ENCODE data around the gene SF3B3.
"Not testable (repeated sequence)": the region's sequence is repeated elsewhere in the genome, so short reads cannot be mapped to it uniquely, and the experiment has no call there.

SF3B3 gene

DNA sequence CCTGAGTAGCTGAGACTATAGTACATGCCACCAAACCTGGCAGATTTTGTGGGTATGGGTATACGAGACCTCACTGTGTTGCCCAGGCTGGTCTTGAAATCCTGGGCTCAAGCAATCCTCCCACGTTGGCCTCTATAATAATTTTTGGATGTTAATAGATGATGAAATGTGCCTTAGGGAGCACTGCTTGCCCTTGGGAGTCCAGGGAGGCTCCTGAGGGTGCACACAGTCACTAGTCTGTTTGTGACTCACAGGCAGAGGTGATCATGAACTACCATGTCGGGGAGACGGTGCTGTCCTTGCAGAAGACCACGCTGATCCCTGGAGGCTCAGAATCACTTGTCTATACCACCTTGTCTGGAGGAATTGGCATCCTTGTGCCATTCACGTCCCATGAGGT, 46.1 kb downstream of the SF3B3 start:
- DNase-seq: no peak

DNA sequence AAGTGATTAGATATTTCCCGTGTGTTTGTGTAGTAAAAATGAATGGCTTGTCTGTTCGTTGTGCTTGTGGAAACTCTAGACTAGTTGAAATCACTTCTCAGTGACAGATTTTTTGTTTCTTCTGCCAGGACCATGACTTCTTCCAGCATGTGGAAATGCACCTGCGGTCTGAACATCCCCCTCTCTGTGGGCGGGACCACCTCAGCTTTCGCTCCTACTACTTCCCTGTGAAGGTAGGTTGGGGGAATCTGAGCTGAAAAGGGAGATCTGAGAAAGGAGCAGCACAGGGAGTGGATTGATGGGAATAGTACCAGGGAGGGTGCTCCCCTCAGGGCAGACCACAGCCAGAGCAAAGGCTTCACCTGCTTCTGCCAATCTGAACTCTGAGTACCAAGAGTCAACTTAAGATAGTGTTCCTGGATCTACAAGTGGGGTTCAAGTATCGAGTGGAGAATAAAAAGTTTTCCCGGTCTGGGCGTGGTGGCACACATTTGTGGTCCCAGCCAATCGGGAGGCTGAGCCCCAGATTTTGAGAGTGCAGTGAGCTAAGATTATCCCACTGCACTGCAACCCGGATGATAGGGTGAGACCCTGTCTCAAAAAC, 47.5 kb downstream of the SF3B3 start:
- DNase-seq: no peak

DNA sequence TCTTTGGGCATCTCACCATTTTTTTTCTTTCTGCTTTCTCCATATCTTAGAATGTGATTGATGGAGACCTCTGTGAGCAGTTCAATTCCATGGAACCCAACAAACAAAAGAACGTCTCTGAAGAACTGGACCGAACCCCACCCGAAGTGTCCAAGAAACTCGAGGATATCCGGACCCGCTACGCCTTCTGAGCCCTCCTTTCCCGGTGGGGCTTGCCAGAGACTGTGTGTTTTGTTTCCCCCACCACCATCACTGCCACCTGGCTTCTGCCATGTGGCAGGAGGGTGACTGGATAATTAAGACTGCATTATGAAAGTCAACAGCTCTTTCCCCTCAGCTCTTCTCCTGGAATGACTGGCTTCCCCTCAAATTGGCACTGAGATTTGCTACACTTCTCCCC, 48.0 kb downstream of the SF3B3 start:
- no peak for DNase-seq

DNA sequence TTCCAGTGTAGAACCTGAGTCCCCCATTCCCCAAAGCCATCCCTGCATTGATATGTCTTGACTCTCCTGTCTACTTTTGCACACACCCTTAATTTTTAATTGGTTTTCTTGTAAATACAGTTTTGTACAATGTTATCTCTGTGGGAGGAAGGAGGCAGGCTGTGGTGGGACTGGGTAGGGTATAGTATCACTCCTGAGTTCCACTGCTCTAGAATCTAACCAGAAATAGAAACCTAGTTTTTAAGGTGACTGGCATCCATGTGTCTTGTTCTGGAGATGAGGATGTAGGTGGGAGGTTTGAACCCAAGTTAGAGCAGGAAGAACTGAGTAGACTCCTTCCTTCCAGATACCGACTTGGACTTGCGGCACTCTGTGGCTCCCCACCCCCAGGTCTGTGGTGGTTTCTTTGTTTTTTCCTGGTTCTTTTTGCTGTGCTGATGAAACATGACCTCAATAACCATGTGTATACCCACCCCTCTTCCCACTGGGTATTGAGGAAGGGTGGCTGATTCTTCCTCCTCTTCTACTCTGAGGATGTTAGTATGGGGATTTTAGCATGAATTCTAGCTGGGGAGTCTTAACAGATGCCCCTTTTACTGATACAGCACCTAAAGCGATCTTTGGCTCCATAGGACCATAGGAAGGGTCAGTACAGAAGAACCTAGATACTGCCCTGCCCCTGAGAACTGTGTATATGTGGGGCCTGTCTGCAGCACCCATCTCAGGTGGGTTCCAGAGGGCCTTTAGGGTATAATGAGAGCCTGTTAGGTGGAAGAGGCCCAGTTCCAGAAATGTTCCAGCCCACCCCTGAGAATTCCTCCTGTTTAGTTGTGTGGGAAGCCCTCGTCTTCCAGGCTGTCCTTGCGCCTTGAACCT, 48.7 kb downstream of the SF3B3 start:
- no peak for DNase-seq

DNA sequence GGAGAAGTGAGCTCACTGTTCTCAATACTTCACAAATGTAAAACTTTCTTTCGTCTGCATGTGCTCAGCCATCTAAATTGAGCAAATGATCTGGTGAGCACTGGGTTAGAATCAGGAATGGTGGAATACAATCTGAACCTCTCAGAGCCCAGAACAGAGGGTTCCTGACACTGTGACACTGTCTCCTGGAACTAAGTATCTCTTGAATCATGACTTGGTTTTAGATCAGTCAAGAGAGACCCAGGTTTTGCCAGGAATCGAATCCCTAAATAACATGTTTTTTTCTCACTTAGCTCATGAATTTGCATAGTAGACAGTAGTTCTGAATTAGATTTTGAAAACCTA, 49.3 kb downstream of the SF3B3 start:
- DNase-seq: no peak

DNA sequence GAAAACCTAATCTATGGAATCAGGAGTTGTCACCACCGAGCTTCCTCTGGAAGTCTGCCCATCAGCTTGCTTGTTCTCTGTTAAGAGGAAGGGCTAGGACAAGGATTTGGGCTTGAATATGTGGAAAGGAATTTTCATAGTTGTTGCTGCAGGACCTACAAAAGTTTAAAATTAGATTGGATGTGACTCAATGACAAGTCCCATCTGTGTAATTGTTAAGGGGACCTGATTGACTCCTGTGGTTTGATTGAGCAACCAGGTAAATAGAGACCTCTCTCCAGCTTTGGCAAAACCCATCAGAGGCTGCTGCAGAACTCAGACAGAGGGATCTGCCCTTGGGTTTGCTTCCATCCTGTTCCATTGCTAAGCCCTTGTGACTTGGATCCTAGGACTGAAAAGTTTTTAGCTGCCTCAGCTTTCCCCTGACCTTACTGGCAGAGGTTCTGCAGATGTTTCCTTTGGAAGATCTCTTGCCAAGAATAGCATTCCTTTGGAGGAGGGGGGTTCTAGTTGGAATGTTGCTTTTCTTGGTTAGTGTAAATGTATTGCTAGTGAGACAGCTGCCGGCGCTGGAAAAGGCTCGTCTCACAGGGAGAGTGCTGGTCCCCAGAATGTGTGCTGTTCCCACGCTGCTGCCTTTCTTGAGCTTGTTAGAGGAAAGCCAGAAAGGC, 50.0 kb downstream of the SF3B3 start:
- no peak for DNase-seq

DNA sequence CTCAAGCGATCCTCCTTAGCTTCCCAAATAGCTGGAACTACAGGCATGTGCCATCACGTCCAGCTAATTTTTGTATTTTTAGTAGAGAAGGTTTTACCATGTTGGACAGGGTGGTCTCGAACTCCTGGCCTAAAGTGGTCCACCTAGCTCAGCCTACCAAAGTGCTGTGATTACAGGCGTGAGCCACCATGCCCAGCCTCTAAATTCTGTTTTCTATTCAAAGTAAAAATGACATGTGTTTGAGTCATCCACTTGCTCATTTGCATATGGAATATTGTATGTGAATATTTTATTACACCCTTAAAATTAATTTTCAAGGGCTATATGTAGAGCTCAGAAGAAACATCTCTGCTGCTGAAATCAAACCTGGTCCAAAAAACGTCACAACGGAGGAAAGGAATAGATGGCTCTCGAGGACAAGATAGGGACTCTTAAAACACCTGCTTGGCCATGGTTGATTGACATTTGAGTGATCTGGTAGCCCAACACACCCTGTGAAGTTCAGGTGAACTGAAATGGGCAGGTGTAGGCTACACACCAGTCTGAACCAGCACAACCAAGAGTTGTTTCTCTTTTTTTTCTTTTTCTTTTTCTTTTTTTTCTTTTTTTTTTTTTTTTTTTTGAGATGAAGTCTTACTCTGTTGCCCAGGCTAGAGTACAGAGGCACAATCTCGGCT, 51.1 kb downstream of the SF3B3 start:
- no peak for DNase-seq

DNA sequence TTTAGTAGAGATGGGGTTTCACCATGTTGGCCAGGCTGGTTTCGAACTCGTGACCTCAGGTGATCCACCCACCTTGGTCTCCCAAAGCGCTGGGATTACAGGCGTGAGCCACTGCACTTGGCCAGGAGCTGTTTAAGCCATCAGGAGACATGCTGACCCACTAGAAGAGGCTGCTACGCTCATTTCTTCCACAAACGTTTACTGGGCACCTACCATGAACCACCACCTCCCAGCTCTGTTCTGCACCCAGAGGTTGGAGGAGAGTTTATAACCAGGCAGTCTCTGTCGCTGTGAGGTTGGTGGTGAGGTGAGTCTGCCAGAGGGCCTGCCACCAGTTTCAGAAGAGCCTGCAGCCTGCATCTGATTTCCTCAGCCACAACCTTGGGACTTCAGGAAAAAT, 51.8 kb downstream of the SF3B3 start:
- no peak for DNase-seq

DNA sequence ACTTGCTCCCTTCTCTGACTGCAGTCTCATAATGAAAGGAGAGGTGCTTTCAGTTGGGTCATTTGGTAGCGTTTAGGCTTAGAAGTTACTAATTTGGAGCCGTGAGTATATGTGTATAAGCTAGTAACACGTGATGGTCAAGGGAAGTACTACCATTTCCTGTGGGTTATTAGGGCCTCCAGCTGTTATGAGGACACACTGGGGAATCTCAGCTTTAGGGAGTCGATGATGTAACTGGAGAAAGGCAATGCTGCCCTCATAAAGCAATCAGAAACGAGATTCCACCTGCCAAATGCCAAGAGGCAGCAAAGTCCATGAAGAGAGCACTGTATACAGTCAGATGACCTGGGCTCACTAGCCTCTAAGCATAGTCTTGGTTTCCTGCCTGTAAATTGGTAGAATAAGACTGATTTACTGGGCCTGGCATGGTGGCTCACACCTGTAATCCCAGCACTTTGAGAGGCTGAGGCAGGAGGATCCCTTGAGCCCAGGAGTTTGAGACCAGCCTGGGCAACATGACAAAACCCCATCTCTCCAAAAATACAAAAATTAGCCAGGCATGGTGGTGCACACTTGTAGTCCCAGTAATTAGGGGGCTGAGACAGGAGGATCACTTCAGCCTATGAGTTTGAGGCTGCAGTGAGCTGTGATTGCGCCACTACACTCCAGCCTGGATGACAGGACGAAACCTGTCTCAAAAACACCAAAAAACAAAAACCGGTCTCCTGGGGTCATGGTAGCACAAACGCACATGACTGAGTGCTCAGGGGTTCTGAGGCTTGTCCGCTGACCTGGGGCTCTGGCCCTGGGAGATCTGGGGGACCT, 53.0 kb downstream of the SF3B3 start:
- no peak for DNase-seq

DNA sequence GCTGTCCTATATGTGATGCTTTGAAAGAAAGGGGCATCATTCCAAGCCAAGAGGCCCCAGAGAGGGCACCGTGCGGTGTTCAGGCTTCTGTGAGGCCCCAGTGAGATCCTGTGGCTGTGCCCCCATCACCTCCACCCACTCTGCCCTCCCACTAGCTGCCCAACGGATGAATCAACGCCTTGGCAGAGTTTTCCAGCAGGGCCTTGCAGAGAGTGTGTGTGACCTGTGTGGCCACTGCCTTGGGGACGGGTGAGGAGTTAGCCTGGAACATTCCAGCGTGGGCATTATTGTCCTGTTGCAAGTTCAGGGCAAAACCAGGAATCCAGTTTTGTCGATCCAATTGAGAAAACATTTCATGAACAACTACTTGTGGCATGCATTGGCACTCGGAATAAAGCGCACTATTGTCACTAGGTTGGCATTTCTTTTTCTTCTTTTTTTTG, 53.7 kb downstream of the SF3B3 start:
- no peak for DNase-seq

DNA sequence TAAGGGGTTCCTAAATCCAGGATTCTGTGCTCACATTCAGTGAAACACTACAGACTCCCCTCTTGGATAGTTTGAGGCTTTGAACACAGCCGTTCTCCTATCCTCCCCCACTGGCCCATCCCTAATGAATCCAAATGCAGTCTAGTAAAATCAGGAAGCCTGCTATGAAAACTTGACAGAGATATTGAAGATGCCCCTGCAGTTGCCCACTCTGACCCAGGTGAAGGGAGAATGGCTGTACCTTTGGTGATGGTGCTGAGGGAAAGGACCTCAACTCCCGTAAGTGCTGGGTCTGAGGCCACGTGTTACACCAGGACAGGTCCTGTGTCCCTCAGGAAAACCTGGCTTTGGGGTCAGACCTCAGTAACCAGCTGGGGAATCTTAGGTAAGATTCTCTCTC, 54.4 kb downstream of the SF3B3 start:
- DNase-seq: no peak

DNA sequence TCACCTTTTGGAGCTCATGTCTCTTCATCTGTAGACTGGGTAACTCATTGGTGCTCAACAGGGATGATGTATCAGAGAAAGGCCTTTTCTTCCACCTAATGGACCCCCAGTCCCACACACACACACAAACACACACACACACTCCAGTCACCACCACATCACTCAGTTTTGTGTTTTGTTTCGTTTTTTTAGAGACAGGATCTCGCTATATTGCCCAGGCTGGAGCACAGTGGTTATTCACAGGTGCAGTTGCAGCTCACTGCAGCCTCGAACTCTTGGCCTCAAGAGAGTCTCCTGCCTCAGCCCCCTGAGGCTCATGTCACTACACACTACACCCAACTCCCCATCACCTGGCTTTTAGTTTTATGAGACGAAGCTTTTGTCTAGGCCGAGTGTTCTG, 55.6 kb downstream of the SF3B3 start:
- no peak for DNase-seq

DNA sequence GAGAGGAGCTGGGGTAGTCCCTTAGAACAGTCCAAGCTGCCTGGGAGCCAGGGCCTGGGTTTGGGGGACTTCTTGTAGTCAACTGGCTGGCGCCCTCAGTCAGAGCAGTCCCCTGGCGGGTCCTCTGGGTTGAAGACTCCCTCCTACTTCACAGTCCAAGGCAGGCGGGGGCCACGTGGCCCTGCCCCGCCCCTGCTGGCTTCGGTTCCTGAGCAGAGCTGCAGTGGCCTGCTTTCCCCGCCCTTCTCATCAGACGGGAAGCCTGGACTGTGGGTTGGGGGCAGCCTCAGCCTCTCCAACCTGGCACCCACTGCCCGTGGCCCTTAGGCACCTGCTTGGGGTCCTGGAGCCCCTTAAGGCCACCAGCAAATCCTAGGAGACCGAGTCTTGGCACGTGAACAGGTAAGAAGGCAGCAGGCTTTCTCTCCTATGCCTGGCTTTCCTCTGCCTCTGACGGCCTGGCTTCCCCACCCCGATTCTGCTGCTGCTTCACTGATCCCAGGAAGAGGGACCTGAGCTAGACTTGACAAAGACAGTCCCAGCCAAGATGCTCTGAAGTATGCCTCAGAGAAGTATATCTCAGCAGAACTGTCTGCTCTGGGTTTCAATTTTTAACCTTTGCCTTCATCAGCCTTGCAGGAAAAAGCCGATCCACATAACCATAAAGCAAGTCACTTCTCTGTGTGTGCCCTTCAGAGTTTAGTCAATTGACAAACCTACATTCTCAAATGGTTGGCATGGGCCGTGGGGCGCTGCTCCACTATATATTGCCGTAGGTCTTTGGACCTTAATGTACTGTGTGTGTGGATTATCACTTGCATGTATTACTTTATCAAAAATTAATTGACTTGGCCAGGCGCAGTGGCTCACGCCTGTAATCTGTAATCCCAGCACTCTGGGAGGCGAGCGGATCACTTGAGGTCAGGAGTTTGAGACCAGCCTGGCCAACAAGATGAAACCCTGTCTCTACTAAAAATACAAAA, 56.3 kb downstream of the SF3B3 start:
- DNase-seq: no peak

DNA sequence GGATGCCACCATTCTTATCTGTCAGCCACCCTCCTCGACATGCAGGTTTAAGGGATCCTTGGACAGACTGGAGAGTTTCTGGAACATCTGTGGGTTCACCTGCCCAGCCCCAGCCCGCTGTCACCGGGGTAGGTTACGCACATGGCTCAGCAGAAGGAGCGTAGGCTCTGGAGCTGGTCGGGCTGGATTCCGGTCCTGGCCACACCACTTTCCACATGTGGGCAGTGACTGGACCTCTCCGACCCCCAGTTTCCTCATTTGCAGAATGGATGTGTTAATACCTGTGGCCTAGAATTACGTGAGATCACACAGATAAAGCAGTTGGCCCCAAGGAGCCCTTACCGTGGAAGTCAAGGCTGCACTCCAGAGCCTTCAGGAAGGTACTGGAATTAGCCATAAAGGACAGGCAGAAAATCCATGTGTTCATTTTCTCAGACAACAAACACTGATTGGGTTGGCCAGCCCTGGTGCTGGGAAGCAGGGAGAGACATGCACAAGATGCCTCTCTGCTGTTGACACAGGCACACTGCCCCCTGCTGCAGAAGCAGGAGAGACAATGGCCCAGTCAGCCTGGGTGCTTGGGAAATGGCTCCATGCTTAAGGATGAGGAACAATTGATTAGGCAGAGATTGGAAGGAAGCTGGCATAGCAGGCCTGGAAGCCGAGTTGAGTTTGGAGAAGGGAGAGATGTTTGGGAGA, 58.8 kb downstream of the SF3B3 start:
- DNase-seq: no peak

DNA sequence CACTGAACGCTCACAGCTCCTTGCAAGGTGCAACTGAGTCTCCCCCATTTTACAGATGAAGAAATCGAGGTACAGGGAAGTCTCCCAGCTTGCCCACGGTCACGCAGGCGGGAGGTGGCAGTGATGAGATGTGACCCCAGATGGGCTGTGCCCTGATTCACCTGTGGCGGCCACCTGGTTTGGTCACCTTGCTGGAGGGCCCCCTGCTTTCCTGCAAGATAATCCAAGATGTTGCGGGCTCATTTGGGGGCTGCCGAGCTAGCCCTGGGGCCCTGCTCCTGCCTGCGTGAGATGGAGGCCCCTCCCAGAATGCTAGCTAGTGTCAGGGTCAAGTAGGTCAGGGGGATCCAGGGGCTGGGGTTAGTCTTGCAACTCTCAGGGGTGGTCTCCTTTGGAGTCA, 63.1 kb downstream of the SF3B3 start:
- DNase-seq: no peak

DNA sequence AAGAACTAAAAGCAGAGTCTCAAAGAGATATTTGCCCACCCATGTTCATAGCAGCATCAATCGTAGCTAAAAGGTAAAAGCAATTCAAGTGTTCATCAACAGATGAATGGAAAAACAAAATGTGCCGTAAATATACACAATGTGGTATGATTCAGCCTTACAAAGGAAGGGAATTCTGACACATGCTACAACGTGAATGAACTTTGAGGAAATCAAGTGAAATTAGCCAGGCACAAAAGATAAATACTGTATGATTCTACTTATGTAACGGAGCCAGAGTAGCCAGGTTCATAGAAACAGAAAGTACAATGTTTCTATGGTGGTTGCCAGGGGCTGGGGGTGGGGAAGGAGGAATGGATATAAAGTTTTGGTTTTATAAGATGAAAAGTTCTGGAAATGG, 64.9 kb downstream of the SF3B3 start:
- no peak for DNase-seq

DNA sequence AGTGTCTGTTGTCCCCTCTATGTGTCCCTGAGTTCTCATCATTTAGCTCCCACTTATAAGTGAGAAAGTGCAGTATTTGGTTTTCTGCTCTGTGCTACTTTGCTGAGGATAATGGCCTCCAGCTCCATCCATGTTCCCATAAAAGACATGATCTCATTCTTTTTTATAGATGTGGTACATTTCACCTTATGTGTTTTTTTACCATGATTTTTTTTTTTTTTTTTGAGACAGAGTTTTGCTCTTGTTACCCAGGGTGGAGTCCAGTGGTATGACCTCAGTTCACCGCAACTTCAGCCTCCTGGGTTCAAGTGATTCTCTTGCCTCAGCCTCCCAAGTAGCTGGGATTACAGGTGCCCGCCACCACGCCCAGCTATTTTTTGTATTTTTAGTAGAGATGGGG, 65.8 kb downstream of the SF3B3 start:
- not testable (repeated sequence) for DNase-seq

DNA sequence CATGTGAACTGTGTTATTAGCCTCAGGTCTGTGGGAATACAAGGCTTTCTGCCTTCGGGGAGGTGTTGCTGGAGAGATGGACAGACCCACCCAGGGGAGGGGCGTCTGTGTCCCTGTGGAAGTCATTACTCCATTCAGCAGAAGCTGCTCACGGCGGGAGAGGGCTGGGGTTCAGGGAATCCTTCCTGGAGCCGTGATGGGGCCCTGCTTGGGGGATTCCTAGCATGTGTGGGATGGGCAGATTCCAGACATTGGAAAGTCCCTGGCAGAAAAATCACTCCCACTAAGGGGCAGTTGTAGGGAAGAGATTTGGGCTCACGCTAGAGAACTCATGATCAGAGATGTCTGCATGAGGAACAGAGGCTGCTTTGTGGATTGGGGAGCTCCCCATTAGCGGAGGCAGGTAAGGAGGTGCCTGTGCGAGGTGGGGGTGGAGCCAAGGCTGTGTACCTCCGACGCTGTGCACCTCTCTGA, 66.4 kb downstream of the SF3B3 start:
- DNase-seq: no peak

DNA sequence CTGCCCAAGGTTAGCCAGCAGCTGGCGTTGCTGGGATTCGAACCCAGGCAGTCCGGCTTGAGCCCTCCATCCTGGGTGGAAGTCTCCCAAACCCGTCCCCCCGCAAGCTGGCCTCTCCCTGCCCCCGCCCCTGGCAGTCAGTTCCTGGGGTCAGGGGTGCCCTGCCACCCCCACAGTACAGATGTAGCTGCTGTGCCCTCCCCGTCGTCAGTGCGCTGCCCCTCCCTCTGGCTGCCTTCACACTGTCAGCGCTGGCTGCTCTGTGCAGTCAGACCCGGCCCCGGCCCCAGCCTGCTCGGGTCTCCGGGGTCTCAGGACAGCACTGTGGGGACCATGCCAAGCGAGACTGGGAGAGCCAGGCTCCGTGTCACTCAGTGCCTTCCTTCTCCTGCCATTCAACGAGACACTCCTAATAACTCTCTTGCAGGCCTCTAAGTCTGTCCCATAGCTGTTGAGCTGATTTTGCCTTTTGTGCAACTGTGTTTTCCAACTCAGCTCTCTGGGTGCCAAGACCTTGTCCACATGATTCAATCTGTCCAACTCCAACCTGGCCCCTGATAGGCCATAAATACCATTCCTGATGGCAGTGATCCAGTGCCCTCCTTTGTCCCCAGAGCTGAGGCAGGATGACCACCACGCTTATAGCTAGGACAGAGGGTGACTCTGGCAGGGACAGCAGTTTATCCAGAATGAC, 67.3 kb downstream of the SF3B3 start:
- no peak for DNase-seq

DNA sequence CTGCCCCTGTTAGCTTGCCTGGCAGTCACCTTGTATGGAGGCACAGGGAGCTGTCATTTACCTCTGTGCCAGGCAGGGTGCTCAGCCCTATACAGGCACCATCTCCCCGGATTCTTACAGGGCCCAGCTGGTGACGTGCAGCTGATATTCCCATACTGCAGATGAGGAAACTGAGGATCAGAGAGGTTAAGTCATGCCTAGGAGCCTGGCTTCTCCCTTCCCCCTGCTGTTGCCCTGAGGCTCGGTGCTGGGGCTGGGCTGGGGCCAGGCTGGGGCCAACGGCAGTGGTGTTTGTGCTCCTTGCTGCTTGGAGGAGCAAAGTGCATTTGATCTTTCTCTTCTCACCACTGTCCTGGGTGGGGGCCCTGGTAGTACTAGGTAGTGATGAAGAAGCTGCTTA, 68.0 kb downstream of the SF3B3 start:
- DNase-seq: no peak

All from NCI-H2029 treated with DMSO at 0.1 percent for 48 hours (cell line).